H9 (cell line): ENCODE measurements around the gene AMOTL1. TPM values are rescaled to one million over a fixed set of nuclear protein-coding genes. Genes with fewer than 3 reads are reported as not detected.

Experiments used
- DNase-seq: peaks from one replicate; pipeline ENCODE4 v3.0.0-alpha.2; 2017
- H2AFZ ChIP-seq: one replicate; pipeline ENCODE4 v1.6.1; 2013; ENCODE audit warnings: mild to moderate bottlenecking, low read length, control low read depth, moderate library complexity
- H2AK5ac ChIP-seq: 2 replicates; pipeline ENCODE4 v1.6.1; 2013; ENCODE audit warnings: low read length, control low read depth, mixed read lengths; ENCODE audit not compliant: insufficient read length
- H2BK120ac ChIP-seq: one replicate; pipeline ENCODE4 v1.6.1; 2013; ENCODE audit warnings: low read depth, mild to moderate bottlenecking, low read length, control low read depth, inconsistent platforms; ENCODE audit not compliant: poor library complexity, severe bottlenecking
- H2BK12ac ChIP-seq: 2 replicates; pipeline ENCODE4 v1.6.1; 2013; ENCODE audit warnings: low read length, control low read depth, mixed read lengths, low read depth; ENCODE audit not compliant: insufficient read length
- H2BK15ac ChIP-seq: 2 replicates; pipeline ENCODE4 v1.6.1; 2013; ENCODE audit warnings: low read depth, low read length, control low read depth
- H2BK20ac ChIP-seq: one replicate; pipeline ENCODE4 v1.6.1; 2013; ENCODE audit warnings: low read depth, mild to moderate bottlenecking, low read length, control low read depth, inconsistent platforms; ENCODE audit not compliant: poor library complexity, severe bottlenecking
- H2BK5ac ChIP-seq: 2 replicates; pipeline ENCODE4 v1.6.1; 2013; ENCODE audit warnings: low read length, control low read depth, mixed read lengths; ENCODE audit not compliant: insufficient read length
- H3K14ac ChIP-seq: 2 replicates; pipeline ENCODE4 v1.6.1; 2013; ENCODE audit warnings: low read length, control low read depth; ENCODE audit not compliant: insufficient read depth
- H3K18ac ChIP-seq: 2 replicates; pipeline ENCODE4 v1.6.1; 2013; ENCODE audit warnings: low read depth, mild to moderate bottlenecking, mixed read lengths, low read length, control low read depth; ENCODE audit not compliant: insufficient read length
- H3K23ac ChIP-seq: 2 replicates; pipeline ENCODE4 v1.6.1; 2013; ENCODE audit warnings: low read length, control low read depth, mixed read lengths, low read depth; ENCODE audit not compliant: insufficient read length
- H3K23me2 ChIP-seq: 2 replicates; pipeline ENCODE4 v1.6.1; 2013; ENCODE audit warnings: low read depth, mild to moderate bottlenecking, mixed read lengths, low read length, control low read depth; ENCODE audit not compliant: insufficient read length, poor library complexity, severe bottlenecking
- H3K27ac ChIP-seq: 2 replicates; pipeline ENCODE4 v1.5.1; 2013; ENCODE audit warnings: low read length, control low read depth, mixed read lengths, low read depth; ENCODE audit not compliant: insufficient read length
- H3K27me3 ChIP-seq: 2 replicates; pipeline ENCODE4 v1.6.1; 2013; ENCODE audit warnings: low read length, control low read depth, inconsistent platforms; ENCODE audit not compliant: insufficient read depth
- H3K4ac ChIP-seq: 2 replicates; pipeline ENCODE4 v1.6.1; 2013; ENCODE audit warnings: low read depth, mild to moderate bottlenecking, control low read depth, inconsistent platforms, low read length, moderate library complexity
- H3K4me1 ChIP-seq: 2 replicates; pipeline ENCODE4 v1.6.1; 2013; ENCODE audit warnings: low read length, control low read depth, inconsistent platforms; ENCODE audit not compliant: insufficient read depth
- H3K4me2 ChIP-seq: 2 replicates; pipeline ENCODE4 v1.6.1; 2013; ENCODE audit warnings: low read length, control low read depth, mixed read lengths; ENCODE audit not compliant: insufficient read length, insufficient read depth
- H3K56ac ChIP-seq: 2 replicates; pipeline ENCODE4 v1.6.1; 2013; ENCODE audit warnings: low read depth, mild to moderate bottlenecking, mixed read lengths, low read length, control low read depth; ENCODE audit not compliant: insufficient read length
- H3K79me1 ChIP-seq: 2 replicates; pipeline ENCODE4 v1.6.1; 2013; ENCODE audit warnings: low read depth, mild to moderate bottlenecking, moderate library complexity, low read length, control low read depth, inconsistent platforms; ENCODE audit not compliant: insufficient read depth, poor library complexity, severe bottlenecking
- H3K79me2 ChIP-seq: 2 replicates; pipeline ENCODE4 v1.6.1; 2013; ENCODE audit warnings: low read length, control low read depth, inconsistent platforms; ENCODE audit not compliant: insufficient read depth
- H3K9ac ChIP-seq: 2 replicates; pipeline ENCODE4 v1.6.1; 2013; ENCODE audit warnings: low read length, control low read depth, mixed read lengths; ENCODE audit not compliant: insufficient read length; ENCODE audit errors: extremely low read depth
- H3K9me3 ChIP-seq: one replicate; pipeline ENCODE4 v1.6.1; 2013; ENCODE audit warnings: low read depth, low read length, inconsistent platforms; ENCODE audit not compliant: control insufficient read depth
- H3T11ph ChIP-seq: one replicate; pipeline ENCODE4 v1.6.1; 2013; ENCODE audit warnings: mild to moderate bottlenecking, low read length, control low read depth, inconsistent platforms
- H4K20me1 ChIP-seq: one replicate; pipeline ENCODE4 v1.6.1; 2013; ENCODE audit not compliant: control insufficient read depth, insufficient read length, insufficient read depth
- H4K5ac ChIP-seq: 2 replicates; pipeline ENCODE4 v1.6.1; 2013; ENCODE audit warnings: low read depth, mild to moderate bottlenecking, mixed read lengths, low read length, control low read depth; ENCODE audit not compliant: insufficient read length
- H4K8ac ChIP-seq: replicated peaks from 2 replicates; pipeline ENCODE4 v1.6.1; 2013; ENCODE audit warnings: low read length, control low read depth, mixed read lengths, low read depth; ENCODE audit not compliant: insufficient read length
- H4K91ac ChIP-seq: 2 replicates; pipeline ENCODE4 v1.6.1; 2013; ENCODE audit warnings: low read depth, mild to moderate bottlenecking, moderate library complexity, mixed read lengths, low read length, control low read depth; ENCODE audit not compliant: insufficient read length
- H3K27ac Mint-ChIP-seq, 3 experiments: 2 replicates in 2 of 3; 3 replicates in 1 of 3; pipeline ENCODE4 v1.8.0; 2020 to 2021; ENCODE audit warnings: mixed read lengths in 3 of 3, mild to moderate bottlenecking in 1 of 3, moderate library complexity in 1 of 3
- H3K27me3 Mint-ChIP-seq: 2 replicates; pipeline ENCODE4 v1.8.0; 2021; ENCODE audit warnings: low read depth, mild to moderate bottlenecking, moderate library complexity, mixed read lengths
- H3K36me3 Mint-ChIP-seq, 3 experiments: 2 replicates in 2 of 3; 3 replicates in 1 of 3; pipeline ENCODE4 v1.8.0; 2020 to 2021; ENCODE audit warnings: low read depth in 3 of 3, mixed read lengths in 3 of 3; ENCODE audit not compliant: insufficient read depth in 1 of 3
- H3K4me1 Mint-ChIP-seq, 2 experiments: 2 replicates each; pipeline ENCODE4 v1.8.0; 2020; ENCODE audit warnings: mixed read lengths in 2 of 2
- H3K4me3 Mint-ChIP-seq, 2 experiments: 2 replicates in 1 of 2; 3 replicates in 1 of 2; pipeline ENCODE4 v1.8.0; 2020 to 2021; ENCODE audit warnings: mild to moderate bottlenecking in 2 of 2, mixed read lengths in 2 of 2, moderate library complexity in 1 of 2
- H3K9me3 Mint-ChIP-seq, 2 experiments: 2 replicates in 1 of 2; 3 replicates in 1 of 2; pipeline ENCODE4 v1.8.0; 2020; ENCODE audit warnings: mild to moderate bottlenecking in 2 of 2, mixed read lengths in 2 of 2, moderate library complexity in 1 of 2
- CTCF ChIP-seq: fragments of 200-600 bp; sonication (generic); conservative IDR thresholded peaks from 3 replicates; pipeline ENCODE4 v1.8.0; 2021; ENCODE audit warnings: antibody characterized with exemption, mild to moderate bottlenecking
- WGBS: extraction: QIAGEN DNeasy Blood & Tissue Kit; methylation state at CpG from one replicate; pipeline ENCODE4 v1.1.7; 2013; ENCODE audit warnings: missing lambda C conversion rate, low lambda C conversion rate, mixed read lengths; ENCODE audit not compliant: insufficient read length; ENCODE audit errors: extremely low coverage; 5-methylcytosine and 5-hydroxymethylcytosine counted together
- total RNA-seq: library from RNA; stranded (reverse); gene quantifications from 2 replicates; pipeline ENCODE4 v1.2.1, GENCODE V29; 2021

The AMOTL1 gene
- total RNA-seq, 1 experiment from 2014 or later: 18.5 TPM

GRCh38 chr11:94719876-94720275 is 48.3 kb upstream of the AMOTL1 start:
- no peak for TF ChIP-seq CTCF
- Histone ChIP-seq H3K23me2 (no peaks in the 10 kb centered on the region), H3K4me1 (no peaks in the 10 kb centered on the region), H4K20me1 (no peaks in the 10 kb centered on the region), H2BK15ac (no peak overlapping the region), H4K8ac (no peak overlapping the region), H2AK5ac (no peak overlapping the region), H3K4me2 (no peak overlapping the region), H3K9ac (no peak overlapping the region), H4K91ac (no peak overlapping the region), H3K27me3 (no peaks in the 10 kb centered on the region), H3K9me3 (no peaks in the 10 kb centered on the region), H3T11ph (no peak overlapping the region), H3K79me2 (no peaks in the 10 kb centered on the region), H3K79me1 (no peaks in the 10 kb centered on the region), H3K27ac (no peak overlapping the region), H3K23ac (no peak overlapping the region), H3K14ac (no peak overlapping the region), H3K4ac (no peak overlapping the region), H3K18ac (no peak overlapping the region), H2BK12ac (no peak overlapping the region), H2BK20ac (no peak overlapping the region), H4K5ac (no peak overlapping the region), H3K56ac (no peak overlapping the region), H2AFZ (no peak overlapping the region), H2BK120ac (no peak overlapping the region), H2BK5ac (no peak overlapping the region)
- no peak overlapping the region for H3K4me3 Mint-ChIP-seq
- WGBS: no CpG with 5 or more reads among the region's 3 CpGs
- no peak overlapping the region for H3K27ac Mint-ChIP-seq
- H3K36me3 Mint-ChIP-seq: peaks cover 0 to 7% (median 5%) of the 10 kb centered on the region in 3 experiments; a peak in 4 of 7 replicates
- H3K9me3 Mint-ChIP-seq: peaks cover 9 to 12% of the 10 kb centered on the region in 2 experiments; a peak in 4 of 5 replicates
- DNase-seq: no peak
- peaks cover 2% of the 10 kb centered on the region for H3K27me3 Mint-ChIP-seq
- peaks cover 8 to 15% of the 10 kb centered on the region in 2 experiments for H3K4me1 Mint-ChIP-seq
